Right renal pelvis (tissue), 4 donors: ENCODE results near the gene MRFAP1. TPM values are rescaled to one million over a fixed set of nuclear protein-coding genes. Genes with fewer than 3 reads are reported as not detected.
"Not testable (repeated sequence)": the region's sequence is repeated elsewhere in the genome, so short reads cannot be mapped to it uniquely, and the experiment has no call there.

ENCODE experiments used
- DNase-seq, 4 donors: peaks; one replicate each; pipeline ENCODE4 v3.0.0-alpha.2; 2013; ENCODE audit warnings: low read depth in 4 of 4, low spot score in 3 of 4, missing footprints in 1 of 4
- polyA plus RNA-seq, 4 donors: library from polyadenylated mRNA; unstranded; fragments of 120-200 nt; gene quantifications; one replicate each; pipeline ENCODE4 v1.2.1, GENCODE V29; 2013; ENCODE audit not compliant: insufficient read length in 4 of 4

Gene MRFAP1
- polyA plus RNA-seq, 4 donors: 446 to 482 (median 461) TPM

GRCh38 chr4:6609415-6610079 is 30.9 kb upstream of the MRFAP1 start:
- DNase-seq: no peak

- DNase-seq: no peak
These were observed 29.5 kb upstream of the MRFAP1 start for GRCh38 chr4:6610856-6611430.

GRCh38 chr4:6612961-6613675 is 27.4 kb upstream of the MRFAP1 start:
- DNase-seq: no peak

GRCh38 chr4:6613676-6614651 is 26.5 kb upstream of the MRFAP1 start:
- DNase-seq: no peak

- DNase-seq: no peak
These were observed 25.7 kb upstream of the MRFAP1 start for GRCh38 chr4:6614701-6615230.

GRCh38 chr4:6616087-6616995 is 24.1 kb upstream of the MRFAP1 start:
- DNase-seq: no peak

GRCh38 chr4:6617246-6617645 is 23.2 kb upstream of the MRFAP1 start:
- no peak for DNase-seq

GRCh38 chr4:6618386-6619115 is 21.9 kb upstream of the MRFAP1 start:
- DNase-seq: no peak

- no peak for DNase-seq
These were observed 21.4 kb upstream of the MRFAP1 start for GRCh38 chr4:6619116-6619465.

- DNase-seq: no peak
These were observed 20.8 kb upstream of the MRFAP1 start for GRCh38 chr4:6619466-6620255.

GRCh38 chr4:6620296-6620695 is 20.2 kb upstream of the MRFAP1 start:
- DNase-seq: no peak

- no peak for DNase-seq
These were observed 19.5 kb upstream of the MRFAP1 start for GRCh38 chr4:6620891-6621555.

- DNase-seq: no peak
These were observed 18.9 kb upstream of the MRFAP1 start for GRCh38 chr4:6621556-6621927.

- DNase-seq: no peak
These were observed 17.7 kb upstream of the MRFAP1 start for GRCh38 chr4:6622744-6623143.

- no peak for DNase-seq
These were observed 15.2 kb upstream of the MRFAP1 start for GRCh38 chr4:6625256-6625655.

- DNase-seq: no peak
These were observed 14.4 kb upstream of the MRFAP1 start for GRCh38 chr4:6626066-6626465.

GRCh38 chr4:6627832-6628231 is 12.7 kb upstream of the MRFAP1 start:
- no peak for DNase-seq

- DNase-seq: not testable (repeated sequence)
These were observed 12.0 kb upstream of the MRFAP1 start for GRCh38 chr4:6628484-6628883.
